GM21528 (cell line): ENCODE measurements around the gene HLCS.
"Not testable (repeated sequence)": the region's sequence is repeated elsewhere in the genome, so short reads cannot be mapped to it uniquely, and the experiment has no call there.

Experiments used
- ATAC-seq: cut with Tn5 transposase; IDR thresholded peaks from one replicate; pipeline ENCODE4 v1.9.1; 2021; ENCODE audit warnings: mild to moderate bottlenecking, moderate library complexity; ENCODE audit not compliant: unreplicated experiment, low FRiP score

HLCS gene

DNA sequence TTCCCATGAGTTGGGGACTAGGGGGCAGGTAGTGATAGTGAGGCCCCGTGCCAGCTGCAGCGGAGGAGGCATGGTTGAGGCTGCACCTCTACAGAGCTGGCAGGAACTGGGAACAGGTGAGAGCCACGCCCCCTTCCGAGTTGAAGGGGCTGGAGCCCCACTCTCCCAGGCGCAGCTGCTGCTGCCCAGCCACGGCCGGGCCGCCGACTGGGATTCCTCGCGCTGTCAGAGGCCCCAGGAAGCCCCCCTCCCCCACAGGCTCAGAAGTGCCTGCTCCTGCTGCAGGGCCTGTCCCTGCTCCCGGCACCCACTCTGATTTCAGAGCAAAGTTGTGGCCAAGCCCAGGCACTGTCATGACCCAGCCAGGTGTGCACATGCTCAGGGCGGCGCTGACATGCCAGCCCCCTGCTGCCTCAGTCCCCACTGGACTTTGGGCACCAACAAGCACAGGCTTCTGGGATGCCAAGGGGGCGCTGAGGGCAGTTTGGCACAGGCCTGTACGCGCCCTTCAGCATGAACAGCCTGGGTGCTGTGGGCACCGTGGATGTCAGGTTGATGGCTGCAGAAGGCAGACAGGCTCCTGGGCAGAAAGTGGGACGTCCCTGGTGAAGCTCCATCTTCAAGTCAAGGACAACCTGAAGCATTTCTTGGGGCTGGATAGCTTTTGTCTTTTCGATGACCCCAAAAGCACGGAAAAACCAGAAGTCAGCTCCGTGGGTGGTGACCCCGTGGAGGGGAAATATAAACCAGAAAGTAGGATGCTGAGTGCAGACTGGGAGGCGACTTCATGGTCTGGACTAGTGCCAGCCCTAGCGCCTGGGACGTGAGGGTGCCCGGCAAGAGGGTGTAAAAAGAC lies 146.1 kb downstream of the HLCS start:
- ATAC-seq: no peak

DNA sequence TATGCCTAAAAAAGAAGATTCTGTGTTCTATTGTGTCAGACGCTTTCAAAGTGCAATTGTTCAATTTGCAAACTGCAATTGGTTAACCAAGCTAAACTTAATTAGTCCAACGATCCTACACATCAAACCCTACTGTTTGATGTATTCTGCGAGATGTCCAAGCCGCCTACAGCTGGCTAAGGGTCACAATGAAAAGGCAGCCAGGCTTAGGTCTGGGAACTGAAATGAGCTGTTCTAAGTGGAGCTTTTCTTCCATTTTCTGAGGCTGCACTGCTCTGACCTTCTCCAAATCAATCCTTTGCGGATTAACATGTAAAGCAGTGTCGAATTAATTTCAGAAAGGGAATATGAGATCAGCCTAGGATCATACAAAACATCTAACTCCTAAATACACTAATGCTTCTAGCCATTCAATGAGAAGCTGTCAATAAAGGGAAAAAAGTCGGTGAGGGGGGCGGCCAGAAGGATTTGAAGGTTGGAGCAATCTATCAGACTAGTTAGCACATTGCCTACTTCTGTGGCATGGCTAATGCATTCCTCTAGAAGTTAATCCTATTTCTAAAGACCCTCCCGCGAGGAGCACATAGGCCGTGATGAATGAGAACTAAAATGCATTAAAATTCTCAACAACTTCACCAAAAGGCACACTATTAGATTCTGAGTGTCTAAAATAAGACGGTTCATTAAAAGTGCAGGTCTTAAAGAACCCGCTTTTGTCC lies 148.6 kb downstream of the HLCS start:
- ATAC-seq: no peak

DNA sequence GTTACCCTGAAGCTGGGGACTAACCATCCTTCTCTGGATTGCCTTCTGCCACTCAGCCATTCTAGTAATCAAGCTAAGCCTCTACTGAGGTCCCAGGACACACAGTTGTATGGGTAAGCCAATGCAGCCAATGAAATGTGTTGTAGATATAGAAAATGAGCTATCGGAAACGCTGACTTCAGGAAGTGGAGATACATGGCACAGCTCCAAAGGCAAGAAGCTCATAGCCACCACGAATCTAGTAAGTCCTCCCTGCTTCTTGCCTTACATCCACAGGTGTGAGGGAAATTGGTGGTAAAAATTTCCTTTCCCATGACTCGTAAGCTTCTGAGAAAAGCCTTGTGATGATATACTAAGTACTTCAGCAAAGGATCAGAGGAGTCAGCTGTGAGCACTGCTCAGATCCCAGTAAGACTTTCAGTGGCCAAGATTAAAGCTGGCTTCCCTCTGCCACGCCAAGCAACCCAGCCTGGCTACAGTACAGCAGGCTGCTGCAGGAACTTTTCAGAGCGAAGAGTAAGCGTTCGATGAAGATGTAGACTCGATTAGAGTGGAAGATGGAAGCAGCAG lies 149.8 kb downstream of the HLCS start:
- no peak for ATAC-seq

DNA sequence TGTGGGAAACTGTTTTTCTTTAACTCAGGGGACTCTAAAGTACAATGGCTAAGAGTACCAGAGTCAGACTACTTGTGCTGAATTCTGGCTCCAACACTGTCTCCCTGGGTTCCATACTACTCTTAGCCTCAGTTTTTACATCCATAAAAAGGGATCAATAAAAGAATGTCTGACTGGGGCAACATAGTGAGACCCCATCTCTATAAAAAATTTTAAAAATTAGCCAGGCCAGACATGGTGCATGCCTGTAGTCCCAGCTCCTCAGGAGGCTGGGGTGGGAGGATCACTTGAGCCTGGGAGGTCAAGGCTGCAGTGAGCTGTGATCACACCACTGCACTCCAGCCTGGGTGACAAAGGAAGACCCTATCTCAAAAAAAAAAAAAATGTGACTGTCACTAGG lies 150.4 kb downstream of the HLCS start:
- not testable (repeated sequence) for ATAC-seq

DNA sequence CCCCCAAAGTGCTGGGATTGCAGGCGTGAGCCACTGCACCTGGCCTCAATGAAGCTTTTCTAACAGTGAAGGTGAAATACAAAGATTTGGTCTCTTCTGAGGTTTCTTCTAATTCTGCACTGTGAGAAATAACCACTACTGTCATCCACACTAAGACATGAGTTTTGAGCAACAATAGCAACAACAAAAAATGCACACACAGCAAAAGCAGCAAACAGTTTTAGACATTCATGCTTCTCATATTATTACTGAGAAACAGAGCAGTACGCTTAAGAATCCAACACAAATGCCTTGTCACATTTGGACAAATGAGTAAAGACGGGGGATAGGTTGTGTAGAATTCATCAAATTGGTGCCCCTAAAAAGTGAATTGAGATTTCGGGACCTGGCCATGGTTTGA lies 151.2 kb downstream of the HLCS start:
- no peak for ATAC-seq

DNA sequence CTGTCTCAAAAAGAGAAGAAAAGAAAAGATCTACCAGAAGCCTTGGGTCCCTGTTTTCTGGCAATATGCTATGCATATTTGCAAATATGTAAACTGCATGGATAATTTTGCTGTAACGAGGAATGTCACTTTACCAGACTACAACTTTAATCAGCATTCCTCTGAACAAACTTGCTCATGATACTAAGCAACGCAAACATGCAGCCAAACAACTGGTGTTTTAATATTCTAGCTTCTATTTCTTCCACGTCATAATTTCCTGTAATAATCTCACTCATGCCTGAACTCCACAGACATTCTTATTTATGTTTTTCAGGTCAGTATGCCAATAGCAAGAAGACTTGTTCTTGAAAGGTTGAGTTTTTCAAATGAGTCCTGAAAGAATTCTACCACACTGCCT lies 153.4 kb downstream of the HLCS start:
- no peak for ATAC-seq

DNA sequence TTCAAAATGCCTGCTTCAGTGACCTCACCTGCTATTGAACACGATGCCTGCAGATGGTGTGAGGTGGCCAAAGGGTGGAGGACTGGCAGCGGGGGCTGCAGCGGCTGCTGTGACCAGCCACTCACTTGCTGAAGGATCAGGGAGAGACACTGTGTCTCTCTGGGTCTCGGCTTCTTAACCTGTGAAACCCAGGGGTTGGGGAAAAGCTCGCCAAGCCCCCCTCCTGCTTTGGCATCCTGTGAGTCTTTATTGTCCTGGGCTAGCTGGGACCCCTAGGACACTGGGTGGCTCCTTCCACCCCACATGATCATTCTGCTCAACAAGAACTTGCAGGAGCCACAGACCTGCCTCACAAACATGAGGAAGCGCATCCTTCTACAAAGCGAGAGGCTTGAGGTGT lies 154.7 kb downstream of the HLCS start:
- ATAC-seq: no peak

DNA sequence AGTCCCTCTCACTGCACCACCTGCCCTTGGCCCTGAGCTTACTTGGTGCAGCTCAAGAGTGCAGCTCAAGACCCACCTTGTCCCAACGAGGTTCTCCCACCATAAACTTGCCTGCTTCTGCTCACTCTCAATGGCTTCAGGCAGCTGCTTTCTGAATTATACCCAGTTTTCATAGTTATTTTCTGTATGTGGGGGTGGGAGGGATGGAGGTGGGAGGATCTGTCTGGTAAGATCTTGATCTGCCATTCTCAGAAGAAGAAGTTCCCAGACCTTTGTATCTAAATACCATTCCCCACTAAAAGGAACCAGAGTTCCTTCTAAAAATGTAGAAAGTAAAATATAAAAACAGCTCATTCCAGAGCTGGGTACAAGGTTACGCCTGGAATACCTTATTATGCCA lies 156.0 kb downstream of the HLCS start:
- ATAC-seq: no peak

DNA sequence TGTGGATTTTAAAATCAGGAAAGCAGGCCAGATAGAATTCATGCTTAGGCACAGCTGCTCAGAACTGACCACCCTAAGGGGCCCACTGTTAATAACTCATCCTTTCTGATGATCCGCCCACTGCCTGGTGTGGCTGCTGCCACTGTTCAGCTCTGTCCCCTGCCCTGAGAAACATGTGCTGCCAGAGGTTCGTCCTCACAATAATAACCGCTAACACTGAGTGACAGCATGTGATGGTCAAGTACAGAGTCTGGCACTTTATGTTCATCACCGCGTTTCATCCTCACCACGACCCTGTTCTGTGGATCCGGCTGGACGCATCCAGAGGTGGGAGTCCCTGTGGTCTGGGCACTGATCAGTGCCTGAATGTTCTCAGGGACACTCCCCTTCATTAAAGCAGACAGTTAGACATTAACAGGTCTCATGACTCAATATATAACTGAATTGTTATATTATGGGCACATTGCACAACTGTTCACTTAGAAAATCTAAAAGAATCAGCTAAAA lies 159.0 kb downstream of the HLCS start:
- ATAC-seq: no peak

DNA sequence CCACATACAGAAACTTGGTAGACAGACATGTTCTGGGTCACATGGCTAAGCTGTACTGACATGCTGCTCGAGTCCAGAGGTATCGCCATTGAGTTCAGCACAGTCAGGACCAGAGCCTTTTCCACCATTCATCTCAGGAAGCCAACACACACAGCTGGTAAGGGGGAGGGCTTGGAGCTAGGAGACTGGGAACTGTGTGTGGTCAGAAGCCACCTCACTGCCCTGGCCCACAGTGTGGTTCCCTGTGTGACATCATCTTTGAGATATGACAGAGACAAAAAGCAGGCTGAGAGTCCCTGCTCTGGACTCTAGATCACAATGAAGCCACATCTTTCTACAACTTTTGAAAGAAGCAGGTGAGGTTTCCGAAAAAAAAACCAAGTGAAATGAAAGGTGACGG lies 160.4 kb downstream of the HLCS start:
- ATAC-seq: no peak

DNA sequence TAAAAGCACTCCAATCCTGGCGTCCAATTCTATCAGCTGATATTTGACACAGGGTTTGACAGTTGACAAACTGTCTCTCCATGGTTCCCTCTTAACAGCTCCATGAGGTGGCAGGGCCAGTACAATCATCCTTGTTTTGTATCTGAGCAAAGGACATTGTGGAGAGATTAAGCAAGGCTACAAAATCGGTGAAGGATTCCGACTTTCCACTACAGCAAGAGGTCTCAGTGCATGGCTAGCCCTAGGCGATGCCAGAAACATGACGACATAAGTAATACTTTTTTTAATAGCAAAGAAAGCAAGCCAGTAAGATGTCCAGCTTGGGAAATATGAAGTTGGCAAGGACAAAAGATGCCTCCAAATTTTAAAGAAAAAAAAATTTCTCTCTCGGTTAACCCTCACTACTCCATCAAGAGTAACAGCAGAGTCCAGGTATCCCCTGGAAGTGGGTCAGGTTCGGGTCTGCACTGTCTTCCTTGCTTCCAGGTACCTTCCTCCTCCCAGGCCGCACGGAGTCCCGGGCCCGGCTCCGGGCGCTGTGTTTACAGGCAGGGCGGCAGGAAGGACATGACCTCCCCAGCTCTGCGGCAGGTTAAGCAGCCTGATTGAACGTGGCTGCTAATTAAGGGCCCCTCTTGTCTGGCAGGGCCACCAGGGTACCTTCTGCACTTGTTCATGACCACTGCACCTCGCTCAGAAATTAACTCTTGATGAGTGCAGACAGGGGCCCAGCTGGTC lies 161.4 kb downstream of the HLCS start:
- ATAC-seq: no peak

DNA sequence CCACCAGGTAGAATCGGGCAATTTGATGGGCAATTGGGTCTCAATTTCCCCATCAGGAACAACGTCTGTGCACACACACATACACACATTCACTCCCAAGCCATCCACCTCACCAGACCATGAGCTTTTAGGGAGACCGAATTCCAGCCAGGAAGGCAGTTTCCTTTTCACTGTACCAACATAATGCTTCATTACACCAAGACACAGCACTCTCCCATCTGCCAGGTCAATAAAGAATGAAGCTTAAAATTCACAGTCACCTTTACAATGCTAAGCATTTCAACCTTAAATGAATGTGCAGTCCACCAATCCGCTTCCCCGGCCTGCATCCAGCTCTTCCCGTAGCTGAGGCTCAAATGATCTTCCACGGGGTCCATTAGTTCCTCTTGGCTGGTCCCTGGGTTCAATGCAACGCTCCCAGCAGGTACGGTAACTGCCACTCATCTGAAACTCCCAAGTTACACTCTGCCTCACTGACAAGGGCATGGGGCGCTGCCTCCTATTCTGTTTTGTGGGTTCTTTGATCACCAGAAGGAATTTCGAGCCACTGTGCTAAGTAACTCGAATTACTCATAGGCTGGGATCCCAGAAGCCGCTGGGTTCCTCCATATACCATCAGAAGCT lies 162.5 kb downstream of the HLCS start:
- ATAC-seq: no peak

DNA sequence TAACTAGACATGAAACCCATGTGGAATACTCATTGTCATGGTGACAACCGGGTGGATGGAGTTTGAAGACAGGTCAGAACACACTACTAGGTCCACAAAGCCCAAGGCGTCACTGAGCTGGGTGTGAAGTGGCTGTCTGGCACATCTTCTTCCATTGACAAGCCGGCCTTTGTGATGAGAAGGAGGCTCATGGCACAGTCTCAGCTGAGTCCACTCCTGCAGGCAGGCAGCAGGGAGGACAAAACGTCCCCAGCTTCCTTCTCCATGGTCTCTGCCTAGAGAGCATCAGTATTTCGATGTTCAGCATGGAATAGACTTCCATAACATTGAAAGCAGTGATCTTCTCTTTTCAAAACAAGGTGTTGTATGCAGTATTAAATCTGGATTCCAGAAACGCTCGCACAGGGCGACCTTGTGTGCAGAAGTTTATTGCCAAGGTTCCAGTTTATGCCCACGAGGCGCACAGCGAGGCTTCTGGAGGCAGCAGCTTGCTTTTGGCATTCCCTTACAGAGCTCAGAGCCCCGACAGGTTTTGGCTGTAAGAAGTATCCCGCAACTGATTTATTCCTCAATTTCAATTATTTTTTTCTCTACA lies 163.3 kb downstream of the HLCS start:
- no peak for ATAC-seq

DNA sequence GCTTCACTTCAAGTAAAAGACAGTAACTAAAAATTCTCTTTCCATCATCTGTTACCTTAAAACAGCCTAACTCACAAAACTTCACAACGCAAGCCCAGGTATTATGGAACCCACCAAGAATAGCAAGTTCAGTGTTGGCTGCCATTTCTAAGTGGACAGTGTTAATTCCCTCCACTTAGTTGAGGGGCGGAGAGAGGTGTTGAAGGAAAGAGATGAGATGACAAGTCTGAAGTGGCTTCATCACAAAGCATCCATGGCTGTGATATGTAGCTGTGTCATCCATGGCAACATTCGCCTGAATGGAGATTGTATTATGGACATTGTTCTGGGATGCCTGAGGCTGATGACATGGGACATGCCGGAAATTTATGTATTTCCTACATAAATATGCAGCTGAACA lies 165.7 kb downstream of the HLCS start:
- ATAC-seq: no peak

DNA sequence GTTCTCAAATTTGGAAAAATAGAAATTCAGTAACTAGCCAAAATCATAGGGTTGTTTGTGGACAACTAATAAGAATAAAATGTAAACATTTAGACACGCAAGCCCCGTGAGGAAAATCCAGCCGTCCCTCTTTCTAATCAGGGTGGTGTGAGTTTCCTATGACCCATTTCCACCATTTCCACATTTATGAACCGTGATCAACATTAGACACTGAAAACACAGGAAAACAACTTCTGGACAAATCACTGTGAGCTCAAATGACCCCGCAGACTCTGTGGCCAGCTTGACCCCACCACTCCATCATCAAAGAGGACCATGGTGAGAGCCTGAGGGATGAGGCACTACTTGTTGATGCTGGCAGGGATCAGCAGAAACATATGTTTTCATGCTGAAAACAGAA lies 166.6 kb downstream of the HLCS start:
- no peak for ATAC-seq

DNA sequence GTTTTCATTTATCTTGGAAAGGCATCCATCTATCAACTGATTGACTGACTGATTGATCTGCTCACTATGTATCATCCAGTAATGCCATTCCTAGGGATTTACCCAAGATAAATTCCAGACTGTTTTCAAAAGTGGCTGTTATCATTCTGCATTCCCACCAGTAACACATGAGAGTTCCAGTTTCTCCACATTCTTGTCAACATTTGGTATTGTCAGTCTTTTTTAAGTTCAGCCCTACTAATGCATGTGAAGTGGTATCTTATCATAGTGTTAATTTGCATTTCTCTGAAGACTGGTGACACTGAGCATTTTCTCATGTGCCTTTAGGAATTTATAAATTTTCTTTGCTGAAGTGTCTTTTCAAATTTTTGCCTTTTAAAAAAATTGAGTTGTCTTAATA lies 168.0 kb downstream of the HLCS start:
- no peak for ATAC-seq

DNA sequence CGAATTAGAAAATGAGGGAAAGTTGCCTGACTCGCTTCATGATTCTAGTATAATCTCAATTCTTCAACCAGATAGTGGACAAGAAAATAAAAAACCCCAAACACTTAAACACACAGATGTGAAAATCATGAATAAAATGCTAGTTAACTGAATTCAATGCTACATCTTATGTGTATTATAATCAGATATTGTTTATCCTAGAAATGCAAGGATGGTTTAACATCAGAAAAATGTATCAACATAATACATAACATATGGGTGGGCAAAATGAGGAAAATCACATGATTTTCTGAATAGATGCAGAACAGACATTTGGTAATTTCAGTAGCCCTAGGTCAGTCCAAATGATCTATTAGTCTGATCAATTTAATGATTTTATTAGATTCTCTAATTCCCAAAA lies 170.4 kb downstream of the HLCS start:
- ATAC-seq: no peak

DNA sequence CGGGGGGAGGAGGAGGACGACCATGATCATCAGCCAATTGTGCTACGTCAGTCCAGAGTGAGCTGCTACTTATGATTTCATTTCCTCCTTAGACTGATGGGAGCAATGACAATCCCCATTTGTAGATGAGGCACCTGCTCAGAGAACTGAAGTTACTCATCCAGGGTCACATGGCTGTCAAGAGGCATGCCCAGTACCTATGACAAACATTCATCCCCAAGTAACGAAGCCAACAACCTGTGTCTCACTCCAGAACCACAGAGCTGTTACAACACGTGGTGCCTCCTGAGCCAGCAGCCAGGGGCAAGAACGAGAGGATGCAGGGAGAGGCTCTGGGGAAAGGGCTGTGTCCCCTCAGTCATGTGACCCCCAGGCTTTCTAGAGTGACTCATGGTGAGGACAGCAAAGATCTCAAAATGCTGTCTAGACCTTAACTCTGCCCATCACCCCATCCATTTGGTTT lies 173.9 kb downstream of the HLCS start:
- ATAC-seq: no peak

DNA sequence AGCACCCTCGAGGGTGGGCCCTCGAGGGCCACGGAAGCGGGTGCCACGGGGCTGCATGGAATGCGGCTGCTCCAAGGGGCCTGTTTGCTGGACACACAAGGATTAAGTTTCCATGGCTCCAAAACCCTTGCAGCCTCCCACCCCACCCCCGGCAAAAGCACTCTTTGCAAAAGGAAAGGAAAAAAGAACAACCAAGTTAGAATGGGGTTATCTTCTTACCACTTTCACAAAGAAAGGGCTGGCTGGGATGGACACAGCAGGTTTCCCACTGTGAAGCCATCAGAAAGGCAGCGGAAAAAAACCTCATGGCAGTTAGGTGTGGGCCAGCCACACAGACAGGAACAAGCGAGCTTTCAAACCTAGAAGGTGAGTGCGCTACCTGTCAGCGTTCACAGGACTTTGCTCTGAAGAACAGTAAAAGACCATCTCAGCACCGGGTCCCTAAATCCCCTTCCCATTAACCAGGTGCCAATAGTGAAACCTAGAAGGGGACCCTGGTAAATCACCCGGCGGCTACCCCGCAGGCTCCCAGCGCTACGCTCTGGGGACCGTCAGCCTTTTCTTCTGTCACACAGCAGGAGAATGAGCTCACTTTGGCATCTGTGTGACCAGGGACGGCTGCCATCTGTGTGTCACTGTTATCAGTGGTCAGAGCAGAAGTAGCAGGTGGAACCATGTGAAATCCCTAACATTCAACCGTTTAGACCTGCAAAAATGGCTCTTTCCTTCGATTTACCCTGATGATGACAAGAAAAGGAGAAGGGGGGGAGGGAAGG lies 174.6 kb downstream of the HLCS start:
- no peak for ATAC-seq
